Left forelimb (tissue), 1 donor: ENCODE data around the gene RNF103.
"Not testable (repeated sequence)": the region's sequence is repeated elsewhere in the genome, so short reads cannot be mapped to it uniquely, and the experiment has no call there.

ENCODE experiments used
- DNase-seq: peaks from one replicate; pipeline ENCODE4 v3.0.0-alpha.2; 2018; ENCODE audit warnings: low spot score

The RNF103 gene

GRCh38 chr2:86624267-86624547 lies 542 bp upstream of the RNF103 start:
- DNase-seq, result no peak

- DNase-seq, result peak; percentile 83
These were observed 597 bp downstream of the RNF103 start for GRCh38 chr2:86623043-86623493.

- peak; percentile 68 for DNase-seq
These were observed 1.1 kb downstream of the RNF103 start for GRCh38 chr2:86622519-86623042.

GRCh38 chr2:86621280-86621943 lies 2.3 kb downstream of the RNF103 start:
- no peak for DNase-seq

GRCh38 chr2:86617738-86618137 lies 5.9 kb downstream of the RNF103 start:
- DNase-seq, result no peak

GRCh38 chr2:86617153-86617552 lies 6.5 kb downstream of the RNF103 start:
- DNase-seq, result no peak

- no peak for DNase-seq
These were observed 7.2 kb downstream of the RNF103 start for GRCh38 chr2:86616502-86616901.

GRCh38 chr2:86615596-86615995 lies 8.1 kb downstream of the RNF103 start:
- DNase-seq, result no peak

GRCh38 chr2:86613515-86613914 lies 10.2 kb downstream of the RNF103 start:
- no peak for DNase-seq

- DNase-seq, result no peak
These were observed 12.8 kb downstream of the RNF103 start for GRCh38 chr2:86610871-86611270.

GRCh38 chr2:86608832-86609410 lies 14.7 kb downstream of the RNF103 start:
- DNase-seq, result no peak

GRCh38 chr2:86603905-86604304 lies 19.8 kb downstream of the RNF103 start:
- no peak for DNase-seq

GRCh38 chr2:86598966-86599365 lies 24.7 kb downstream of the RNF103 start:
- DNase-seq, result no peak

- no peak for DNase-seq
These were observed 27.5 kb downstream of the RNF103 start for GRCh38 chr2:86596118-86596517.

GRCh38 chr2:86593266-86593665 lies 30.4 kb downstream of the RNF103 start:
- no peak for DNase-seq

- no peak for DNase-seq
These were observed 31.0 kb downstream of the RNF103 start for GRCh38 chr2:86592547-86593230.

GRCh38 chr2:86589701-86590100 lies 34.0 kb downstream of the RNF103 start:
- DNase-seq, result not testable (repeated sequence)

- DNase-seq, result no peak
These were observed 39.3 kb downstream of the RNF103 start for GRCh38 chr2:86584151-86584913.

- DNase-seq, result no peak
These were observed 43.1 kb downstream of the RNF103 start for GRCh38 chr2:86580560-86580959.

- DNase-seq, result no peak
These were observed 45.7 kb downstream of the RNF103 start for GRCh38 chr2:86577817-86578456.

GRCh38 chr2:86570059-86570458 lies 53.6 kb downstream of the RNF103 start:
- DNase-seq, result no peak

- no peak for DNase-seq
These were observed 56.9 kb downstream of the RNF103 start for GRCh38 chr2:86566821-86567190.
